Aorta (tissue), 5 donors: ENCODE data around the gene SLX4IP. TPM values are rescaled to one million over a fixed set of nuclear protein-coding genes. Genes with fewer than 3 reads are reported as not detected.
"Not testable (repeated sequence)": the region's sequence is repeated elsewhere in the genome, so short reads cannot be mapped to it uniquely, and the experiment has no call there.

ENCODE experiments used
- ATAC-seq: fragments of 200-7000 bp; cut with Tn5 transposase; one replicate; pipeline ENCODE4 v1.9.1; 2022; ENCODE audit warnings: moderate library complexity; ENCODE audit not compliant: low FRiP score
- DNase-seq, 2 donors: peaks; one replicate each; pipeline ENCODE4 v3.0.0-alpha.2; 2020
- H3K27ac ChIP-seq, 2 donors: one replicate each; pipeline ENCODE4 v1.5.1; 2013; ENCODE audit warnings: low read length in 2 of 2, mild to moderate bottlenecking in 2 of 2, moderate library complexity in 2 of 2, control low read depth in 1 of 2, inconsistent platforms in 1 of 2, low read depth in 1 of 2
- H3K27me3 ChIP-seq, 2 donors: one replicate each; pipeline ENCODE4 v1.6.1; 2013; ENCODE audit warnings: control low read depth in 1 of 2, low read length in 1 of 2, mild to moderate bottlenecking in 1 of 2, moderate library complexity in 1 of 2; ENCODE audit not compliant: insufficient read depth in 2 of 2, control insufficient read depth in 1 of 2
- H3K36me3 ChIP-seq, 2 donors: one replicate each; pipeline ENCODE4 v1.6.1; 2013; ENCODE audit warnings: control low read depth in 1 of 2, low read length in 1 of 2, mild to moderate bottlenecking in 1 of 2; ENCODE audit not compliant: insufficient read depth in 2 of 2, control insufficient read depth in 1 of 2
- H3K4me1 ChIP-seq, 2 donors: one replicate each; pipeline ENCODE4 v1.6.1; 2013; ENCODE audit warnings: low read length in 2 of 2, control low read depth in 1 of 2, mild to moderate bottlenecking in 1 of 2, moderate library complexity in 1 of 2; ENCODE audit not compliant: insufficient read depth in 2 of 2, control insufficient read depth in 1 of 2
- H3K4me3 ChIP-seq, 2 donors: one replicate each; pipeline ENCODE4 v1.5.1; 2013; ENCODE audit warnings: low read length in 2 of 2, control low read depth in 1 of 2, mild to moderate bottlenecking in 1 of 2
- H3K9me3 ChIP-seq: one replicate; pipeline ENCODE4 v1.6.1; 2013; ENCODE audit warnings: mild to moderate bottlenecking, low read length; ENCODE audit not compliant: control insufficient read depth
- WGBS, 2 donors: extraction: QIAGEN DNeasy Blood & Tissue Kit; methylation state at CpG; one replicate each; pipeline ENCODE4 v1.1.7; 2013; 5-methylcytosine and 5-hydroxymethylcytosine counted together
- intact Hi-C, 2 donors: fragments of 100-400 bp; cut with DNase I; formaldehyde crosslinking; loops; one replicate each; pipeline versions ENCODE4 v1.14.2 to v1.15.0; 2022
- polyA plus RNA-seq, 2 donors: library from polyadenylated mRNA; stranded (reverse); fragments of 200-250 nt; gene quantifications; one replicate each; pipeline ENCODE4 v1.2.3, GENCODE V29; 2013
- total RNA-seq, 2 donors: library from RNA; stranded (reverse); fragmentation: NEBNext Ultra II Directional; extraction: Animal tissue kit (Norgen Biotek cat#: 25700); gene quantifications; one replicate each; pipeline ENCODE4 v1.2.1, GENCODE V29; 2021
- donor health status: healthy with polysubstance abuse.
- donor health status: Bipolar disorder and iron deficiency.
- donor health status: DM: no; HTN: no; CAD: no.
- donor health status: DM: no; HTN: no; CAD: no.
- donor health status: DM: yes; HTN: yes; CAD: no.

SLX4IP gene
- total and polyA plus RNA-seq, 4 donors, result 1.4 to 5.6 (median 3.3) TPM

- ATAC-seq (no peak), DNase-seq (peak in 1 of 2 donors; percentile 82)
- Histone ChIP-seq H3K27ac (peak overlapping the region; percentile 2 to 13), H3K27me3 (no peaks in the 10 kb centered on the region), H3K4me3 (no peak overlapping the region), H3K36me3 (no peaks in the 10 kb centered on the region), H3K9me3 (no peaks in the 10 kb centered on the region), H3K4me1 (peaks cover 0 to 7% of the 10 kb centered on the region in 2 donors)
- WGBS, 2 donors, result 11 to 16% methylated on average over 1 of the region's 1 CpG
- intact Hi-C loops, result no loop called here
These were observed 176.3 kb downstream of the SLX4IP start for GRCh38 chr20:10611357-10611756.

- ATAC-seq, H3K27ac ChIP-seq, H3K27me3 ChIP-seq, intact Hi-C loops, H3K4me3 ChIP-seq, DNase-seq, H3K9me3 ChIP-seq, H3K36me3 ChIP-seq, H3K4me1 ChIP-seq: not testable (repeated sequence)
- WGBS, 2 donors, result 97 to 99% methylated on average over 5 of the region's 5 CpGs
These were observed 178.3 kb downstream of the SLX4IP start for GRCh38 chr20:10613426-10613825.

GRCh38 chr20:10613911-10614310, 178.8 kb downstream of the SLX4IP start:
- Histone ChIP-seq H3K9me3 (no peaks in the 10 kb centered on the region), H3K36me3 (no peaks in the 10 kb centered on the region), H3K4me3 (no peak overlapping the region), H3K27me3 (no peaks in the 10 kb centered on the region), H3K27ac (no peak overlapping the region), H3K4me1 (peaks cover 0 to 6% of the 10 kb centered on the region in 2 donors)
- no peak for ATAC-seq
- 98 to 99% methylated on average over 18 of the region's 18 CpGs for WGBS, 2 donors
- no peak for DNase-seq
- intact Hi-C loops, result no loop called here

GRCh38 chr20:10616212-10616611, 181.1 kb downstream of the SLX4IP start:
- Histone ChIP-seq H3K4me3 (no peak overlapping the region), H3K27me3 (no peaks in the 10 kb centered on the region), H3K27ac (no peak overlapping the region), H3K9me3 (no peaks in the 10 kb centered on the region), H3K4me1 (no peaks in the 10 kb centered on the region), H3K36me3 (no peaks in the 10 kb centered on the region)
- intact Hi-C loops, result no loop called here
- DNase-seq (no peak), ATAC-seq (no peak)
- WGBS, 2 donors, result 98 to 100% methylated on average over 3 of the region's 3 CpGs

- H3K4me3 ChIP-seq, H3K27me3 ChIP-seq, H3K4me1 ChIP-seq, H3K9me3 ChIP-seq, H3K27ac ChIP-seq, DNase-seq, H3K36me3 ChIP-seq, intact Hi-C loops, ATAC-seq: not testable (repeated sequence)
- 97 to 99% methylated on average over 4 of the region's 4 CpGs for WGBS, 2 donors
These were observed 182.5 kb downstream of the SLX4IP start for GRCh38 chr20:10617549-10618133.

- no peak for ATAC-seq
- 87 to 90% methylated on average over 6 of the region's 6 CpGs for WGBS, 2 donors
These were observed 183.6 kb downstream of the SLX4IP start for GRCh38 chr20:10618611-10619245.

GRCh38 chr20:10619427-10619826, 184.3 kb downstream of the SLX4IP start:
- 27 to 35% methylated on average over 3 of the region's 3 CpGs for WGBS, 2 donors
- Histone ChIP-seq H3K27me3 (no peaks in the 10 kb centered on the region), H3K36me3 (no peaks in the 10 kb centered on the region), H3K9me3 (no peaks in the 10 kb centered on the region), H3K4me3 (no peak overlapping the region), H3K4me1 (peaks cover 0 to 3% of the 10 kb centered on the region in 2 donors), H3K27ac (no peak overlapping the region)
- ATAC-seq, result no peak
- intact Hi-C loops, result no loop called here
- DNase-seq, result no peak

More at GRCh38 chr20:10618611-10619245, 183.6 kb downstream of the SLX4IP start:
- H3K36me3 ChIP-seq, result no peaks in the 10 kb centered on the region
- no peaks in the 10 kb centered on the region for H3K9me3 ChIP-seq
- H3K4me1 ChIP-seq, result peaks cover 0 to 2% of the 10 kb centered on the region in 2 donors
- intact Hi-C loops, result no loop called here
- no peak for DNase-seq
- H3K4me3 ChIP-seq, result no peak overlapping the region
- no peaks in the 10 kb centered on the region for H3K27me3 ChIP-seq
- no peak overlapping the region for H3K27ac ChIP-seq

- Histone ChIP-seq H3K36me3 (no peaks in the 10 kb centered on the region), H3K4me3 (no peak overlapping the region), H3K9me3 (no peaks in the 10 kb centered on the region), H3K27me3 (no peaks in the 10 kb centered on the region), H3K27ac (no peak overlapping the region), H3K4me1 (peaks cover 0 to 3% of the 10 kb centered on the region in 2 donors)
- no peak for DNase-seq
- WGBS, 2 donors, result 69 to 71% methylated on average over 3 of the region's 3 CpGs
- ATAC-seq, result no peak
- intact Hi-C loops, result no loop called here
These were observed 186.0 kb downstream of the SLX4IP start for GRCh38 chr20:10621149-10621548.
